ENCODE data around the gene SLC9A5. TPM values are rescaled to one million over a fixed set of nuclear protein-coding genes. Genes with fewer than 3 reads are reported as not detected.

Gene SLC9A5
- total and polyA plus RNA-seq, 9 of the 15 experiments (the other 6 are each of a cell fraction or from before 2014, with no cell fraction given), result 0.06 to 3.1 (median 1.2) TPM

DNA sequence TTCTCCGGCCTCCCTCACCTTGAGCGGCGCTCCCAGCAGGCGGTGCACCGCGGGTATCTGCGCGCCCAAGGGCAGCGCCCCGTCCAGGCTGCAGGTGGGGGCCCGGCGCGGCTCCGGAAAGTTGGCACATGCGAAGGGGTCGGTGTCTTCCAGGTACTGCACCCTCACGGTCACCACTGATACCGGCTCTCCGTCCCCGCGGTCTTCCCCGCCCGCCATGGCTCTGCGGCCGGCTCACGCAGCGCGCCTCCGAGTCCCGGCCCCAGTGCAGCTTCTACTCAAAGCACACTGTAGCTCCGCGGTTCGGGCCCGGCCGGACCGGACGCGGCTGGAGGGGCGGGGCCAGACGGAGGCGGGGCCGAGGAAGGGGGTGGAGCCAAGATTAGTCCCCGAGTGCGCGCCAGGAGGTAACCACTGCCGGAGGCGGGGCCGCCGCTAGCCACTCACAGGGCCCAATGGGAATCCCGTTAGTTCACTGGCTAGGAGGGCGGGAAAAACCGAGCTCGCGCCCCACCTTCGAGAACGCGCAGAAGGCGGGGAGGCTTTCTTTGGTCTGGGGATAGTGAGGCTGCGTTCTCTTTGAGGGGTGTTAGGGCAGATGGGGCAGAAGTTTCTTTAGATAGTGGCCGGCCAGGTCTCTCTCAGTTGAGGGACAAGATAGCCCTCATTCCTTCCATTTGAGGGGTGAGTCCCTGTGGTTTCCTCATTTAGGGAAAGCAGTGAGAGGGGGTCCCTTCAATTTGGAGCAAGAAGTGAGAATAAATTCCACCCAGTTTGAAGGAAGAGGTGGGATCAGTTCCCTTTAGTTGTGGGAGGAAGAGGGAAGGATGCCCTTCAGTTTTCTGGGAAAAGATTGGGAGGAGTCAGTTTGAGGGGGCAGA is 1.3 kb upstream of the SLC9A5 start, which contains the start of gene FHOD1 (continued):
- TF ChIP-seq ARID3A (IDR thresholded peaks at IDR 0.05; ENCODE audit: borderline replicate concordance, low read depth, low read length), result no peak
- TF ChIP-seq BRF2 (IDR thresholded peaks at IDR 0.05; ENCODE audit: borderline replicate concordance, insufficient read depth, insufficient read length), result no peak
- no peak for TF ChIP-seq ADNP (tag; IDR thresholded peaks at IDR 0.05)
- TF ChIP-seq RHOXF2B (CRISPR knock-in tag; conservative IDR thresholded peaks at IDR 0.05), result no peak
- TF ChIP-seq MXI1 (IDR thresholded peaks at IDR 0.05; ENCODE audit: low read depth, low read length), result no peak
- no peak for TF ChIP-seq ZNF707 (CRISPR knock-in tag; conservative IDR thresholded peaks at IDR 0.05)
- peak; percentile 90 for TF ChIP-seq POLR2A (conservative IDR thresholded peaks at IDR 0.05)
- peak; percentile 53; the same call in 1 of the 2 replicates for TF ChIP-seq ZBTB1 (CRISPR knock-in tag; IDR thresholded peaks at IDR 0.05; ENCODE audit: borderline replicate concordance, low read depth)
- no peak for TF ChIP-seq KDM1A (IDR thresholded peaks at IDR 0.05)
- TF ChIP-seq, protein P1, sequence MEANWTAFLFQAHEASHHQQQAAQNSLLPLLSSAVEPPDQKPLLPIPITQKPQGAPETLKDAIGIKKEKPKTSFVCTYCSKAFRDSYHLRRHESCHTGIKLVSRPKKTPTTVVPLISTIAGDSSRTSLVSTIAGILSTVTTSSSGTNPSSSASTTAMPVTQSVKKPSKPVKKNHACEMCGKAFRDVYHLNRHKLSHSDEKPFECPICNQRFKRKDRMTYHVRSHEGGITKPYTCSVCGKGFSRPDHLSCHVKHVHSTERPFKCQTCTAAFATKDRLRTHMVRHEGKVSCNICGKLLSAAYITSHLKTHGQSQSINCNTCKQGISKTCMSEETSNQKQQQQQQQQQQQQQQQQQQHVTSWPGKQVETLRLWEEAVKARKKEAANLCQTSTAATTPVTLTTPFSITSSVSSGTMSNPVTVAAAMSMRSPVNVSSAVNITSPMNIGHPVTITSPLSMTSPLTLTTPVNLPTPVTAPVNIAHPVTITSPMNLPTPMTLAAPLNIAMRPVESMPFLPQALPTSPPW (CRISPR knock-in tag; IDR thresholded peaks at IDR 0.05), result peak; percentile 37
- TF ChIP-seq NFATC3 (IDR thresholded peaks at IDR 0.05), result no peak
- TF ChIP-seq HNRNPL (IDR thresholded peaks at IDR 0.05; ENCODE audit: low read depth, low read length), result 0 out of 2 replicates have a peak, but pooled peaks have one; percentile 27
- TF ChIP-seq NFYB (IDR thresholded peaks at IDR 0.05; ENCODE audit: extremely low read depth, insufficient read length), result peak; percentile 18
- TF ChIP-seq ILK (tag; IDR thresholded peaks at IDR 0.05; ENCODE audit: borderline replicate concordance, low read depth), result no peak
- TF ChIP-seq ATF1 (CRISPR knock-in tag; IDR thresholded peaks at IDR 0.05), result no peak
- peak; percentile 17; the same call in 1 of the 2 replicates for TF ChIP-seq ATF1 (tag; IDR thresholded peaks at IDR 0.05)
- TF ChIP-seq SRSF3 (IDR thresholded peaks at IDR 0.05; ENCODE audit: insufficient read depth, low read length), result no peak
- no peak for TF ChIP-seq ZNF696 (CRISPR knock-in tag; conservative IDR thresholded peaks at IDR 0.05)
- no peak for TF ChIP-seq NUFIP1 (IDR thresholded peaks at IDR 0.05; ENCODE audit: partially characterized antibody)
- TF ChIP-seq, protein P2, sequence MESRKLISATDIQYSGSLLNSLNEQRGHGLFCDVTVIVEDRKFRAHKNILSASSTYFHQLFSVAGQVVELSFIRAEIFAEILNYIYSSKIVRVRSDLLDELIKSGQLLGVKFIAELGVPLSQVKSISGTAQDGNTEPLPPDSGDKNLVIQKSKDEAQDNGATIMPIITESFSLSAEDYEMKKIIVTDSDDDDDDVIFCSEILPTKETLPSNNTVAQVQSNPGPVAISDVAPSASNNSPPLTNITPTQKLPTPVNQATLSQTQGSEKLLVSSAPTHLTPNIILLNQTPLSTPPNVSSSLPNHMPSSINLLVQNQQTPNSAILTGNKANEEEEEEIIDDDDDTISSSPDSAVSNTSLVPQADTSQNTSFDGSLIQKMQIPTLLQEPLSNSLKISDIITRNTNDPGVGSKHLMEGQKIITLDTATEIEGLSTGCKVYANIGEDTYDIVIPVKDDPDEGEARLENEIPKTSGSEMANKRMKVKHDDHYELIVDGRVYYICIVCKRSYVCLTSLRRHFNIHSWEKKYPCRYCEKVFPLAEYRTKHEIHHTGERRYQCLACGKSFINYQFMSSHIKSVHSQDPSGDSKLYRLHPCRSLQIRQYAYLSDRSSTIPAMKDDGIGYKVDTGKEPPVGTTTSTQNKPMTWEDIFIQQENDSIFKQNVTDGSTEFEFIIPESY (CRISPR knock-in tag; IDR thresholded peaks at IDR 0.05), result peak; percentile 39; the same call in 1 of the 2 replicates
- TF ChIP-seq RBFOX2 (IDR thresholded peaks at IDR 0.05; ENCODE audit: low read depth, low read length), result peak; percentile 91
- no peak for TF ChIP-seq PHTF2 (CRISPR knock-in tag; IDR thresholded peaks at IDR 0.05)

Data from K562 (cell line).